GM18951 (cell line): ENCODE results near the gene CFAP52.

ENCODE experiments used
- POLR2A ChIP-seq: IDR thresholded peaks from 4 replicates; pipeline ENCODE4 v1.6.1; 2011; ENCODE audit warnings: mild to moderate bottlenecking; ENCODE audit not compliant: insufficient read length, insufficient read depth; ENCODE audit errors: extremely low read depth
- in situ Hi-C: fragments of 300-500 bp; cut with MboI; formaldehyde crosslinking; loops from one replicate; pipeline ENCODE4 v1.12.0; 2022; ENCODE audit warnings: low sequenced_read_pairs, mixed read lengths, inconsistent platforms; ENCODE audit not compliant: unreplicated experiment

CFAP52 gene

DNA sequence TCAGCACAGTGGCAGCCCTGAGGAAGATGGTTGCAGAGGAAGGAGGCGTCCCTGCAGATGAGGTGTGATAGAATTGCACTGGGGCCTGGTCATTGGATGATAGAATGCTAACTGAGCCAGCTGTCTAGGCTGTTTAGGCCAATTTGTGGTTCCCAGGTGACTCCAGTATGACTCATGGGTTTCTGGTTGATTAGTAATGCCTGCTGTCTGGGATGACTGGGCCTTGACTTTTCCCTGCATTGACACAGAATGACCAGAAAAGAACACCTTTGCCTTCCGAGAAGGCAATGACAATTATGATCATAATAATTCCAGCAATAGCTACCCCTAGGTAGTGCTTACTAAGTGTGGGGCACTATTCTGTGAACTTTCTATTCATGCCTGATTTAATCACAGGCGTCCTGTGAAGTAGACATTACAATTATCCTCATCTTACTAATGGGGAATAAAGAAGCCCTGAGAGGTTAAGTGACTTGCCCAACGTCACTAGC lies 100.4 kb downstream of the CFAP52 start:
- TF ChIP-seq POLR2A: no peak
- in situ Hi-C loops: no loop called here

DNA sequence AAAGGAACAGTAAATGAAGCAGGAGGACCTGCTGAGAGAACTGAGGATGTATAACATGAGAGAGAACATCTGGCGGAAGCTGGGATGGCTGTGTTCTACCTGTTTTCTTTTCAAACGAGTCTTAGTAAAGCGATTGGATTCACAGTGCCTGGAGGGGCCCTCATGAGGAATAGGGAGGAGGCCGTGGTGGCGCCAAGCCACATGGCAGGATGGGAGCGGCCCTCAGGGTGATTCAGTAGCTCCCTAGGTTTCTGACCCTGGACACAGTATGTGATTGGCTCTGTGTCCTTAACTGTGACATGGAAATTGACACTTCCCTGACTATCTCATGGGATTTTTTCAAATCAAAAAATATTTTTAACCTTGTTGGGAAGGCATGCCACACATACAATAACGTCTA lies 101.0 kb downstream of the CFAP52 start:
- no peak for TF ChIP-seq POLR2A
- in situ Hi-C loops: no loop called here

DNA sequence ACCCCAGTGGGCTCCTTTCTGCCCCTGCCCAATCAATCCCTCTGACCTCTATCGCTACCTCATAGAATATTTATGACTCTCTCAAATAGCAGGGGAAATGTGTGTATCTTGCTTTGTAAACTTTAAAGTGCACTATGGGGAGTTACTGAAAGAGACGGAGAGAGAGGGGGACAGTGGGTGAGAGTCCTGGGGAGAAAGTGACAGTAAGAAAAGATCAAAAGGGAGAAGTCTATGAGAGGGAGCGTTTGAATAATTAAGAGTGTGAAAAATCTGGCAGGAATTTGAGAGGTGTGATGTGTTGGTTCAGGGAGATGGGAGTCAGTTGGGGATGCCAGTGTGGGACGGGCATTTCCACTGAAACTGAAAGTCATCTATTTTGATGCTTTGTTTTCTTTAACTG lies 101.5 kb downstream of the CFAP52 start:
- in situ Hi-C loops: no loop called here
- TF ChIP-seq POLR2A: no peak

DNA sequence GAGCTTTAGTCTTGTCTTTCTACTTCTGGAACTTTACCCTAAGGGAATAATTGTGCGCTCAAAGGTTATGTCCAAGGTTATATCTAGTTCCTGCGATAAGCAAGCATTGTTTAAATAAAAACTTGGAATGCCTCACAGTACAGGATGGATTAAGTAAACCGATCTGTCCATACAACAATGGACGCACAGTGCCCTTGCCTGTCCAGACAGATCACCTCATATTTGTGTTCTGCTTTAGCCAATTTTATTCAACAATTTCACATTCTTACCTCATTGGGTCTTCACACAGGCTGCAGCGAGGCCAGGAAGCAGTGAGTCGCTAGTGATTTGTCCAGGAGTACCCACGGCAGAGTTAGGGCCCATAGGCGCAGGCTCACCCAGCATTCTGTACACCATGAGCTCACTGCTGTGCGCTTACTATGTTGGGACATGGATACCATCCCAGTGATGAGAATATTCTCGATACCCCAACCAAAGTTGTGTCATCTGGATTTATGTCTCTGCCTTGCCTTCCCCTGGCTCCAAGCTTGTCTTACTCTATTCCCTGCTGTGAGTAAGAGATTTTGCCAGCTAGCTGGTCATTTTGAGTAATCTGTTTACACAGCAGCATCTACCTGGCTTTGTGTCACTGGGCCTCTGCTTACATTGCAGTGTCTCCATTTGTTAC lies 108.6 kb downstream of the CFAP52 start:
- in situ Hi-C loops: no loop called here
- TF ChIP-seq POLR2A: no peak
